ENCODE data around the gene MYH9.
"Not testable (repeated sequence)": the region's sequence is repeated elsewhere in the genome, so short reads cannot be mapped to it uniquely, and the experiment has no call there.

MYH9 gene

DNA sequence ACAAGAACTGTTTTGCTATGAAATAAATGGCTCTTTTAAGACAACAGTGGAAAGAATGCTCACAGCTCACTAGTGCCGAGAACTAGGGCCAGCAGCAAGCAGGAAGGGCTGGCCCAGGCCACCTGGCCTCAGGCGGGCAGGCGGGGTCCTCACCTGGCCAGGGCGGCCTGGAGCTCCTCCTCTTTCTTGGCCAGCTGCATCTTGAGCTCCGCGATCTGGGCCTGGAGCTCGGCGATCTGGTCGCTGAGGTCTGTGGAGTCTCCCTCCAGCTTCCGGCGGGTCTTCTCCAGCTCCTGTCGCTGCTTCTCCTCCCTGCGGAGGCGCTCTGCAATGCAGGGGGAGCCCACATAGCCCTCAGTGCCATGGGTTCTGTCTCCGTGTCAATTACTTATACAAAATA is 91.1 kb downstream of the MYH9 start:
- DNase-seq (ENCODE audit: low read depth in 2 of 2, low spot score in 1 of 2): no peak

DNA sequence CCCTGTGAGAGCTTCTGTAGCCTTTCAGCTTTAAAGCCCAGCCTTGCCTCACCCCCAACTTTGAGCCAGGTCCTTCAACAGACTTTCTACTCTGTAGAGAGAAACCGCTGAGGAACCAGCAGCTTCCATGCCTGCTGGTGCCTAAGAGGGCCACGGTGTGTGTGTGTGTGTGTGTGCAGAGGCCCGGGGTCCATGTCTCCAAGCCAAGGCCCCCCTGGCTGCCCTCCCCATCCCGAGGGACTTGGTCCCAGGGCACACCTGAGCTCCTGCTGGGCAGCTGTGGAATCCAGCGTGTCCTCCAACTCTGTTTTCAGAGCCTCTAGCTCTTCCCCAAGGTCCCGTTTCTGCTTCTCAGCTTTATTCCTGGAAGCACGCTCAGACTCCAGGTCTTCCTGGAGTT is 92.5 kb downstream of the MYH9 start:
- no peak for DNase-seq (ENCODE audit: low read depth in 2 of 2, low spot score in 1 of 2)

DNA sequence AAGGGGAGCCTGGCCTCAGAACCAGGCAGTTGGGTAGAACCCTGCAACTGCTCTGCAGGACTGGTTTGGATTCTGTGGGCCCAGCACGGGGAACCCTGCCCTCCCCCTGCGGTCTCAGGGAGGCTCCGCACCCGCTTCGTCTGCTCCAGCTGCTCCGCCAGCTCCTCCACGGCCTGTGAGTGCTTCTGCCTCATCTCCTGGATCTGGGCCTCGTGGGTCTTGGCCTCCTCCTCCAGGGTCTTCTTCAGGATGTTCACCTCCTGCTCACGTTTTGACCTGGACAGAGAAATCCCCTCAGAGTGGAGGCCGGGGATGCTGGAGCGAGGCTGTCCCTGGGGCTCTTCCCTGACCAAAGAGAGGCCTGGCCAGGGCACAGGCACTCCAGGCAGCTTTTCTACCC is 93.0 kb downstream of the MYH9 start:
- DNase-seq (ENCODE audit: low read depth in 2 of 2, low spot score in 1 of 2): no peak

DNA sequence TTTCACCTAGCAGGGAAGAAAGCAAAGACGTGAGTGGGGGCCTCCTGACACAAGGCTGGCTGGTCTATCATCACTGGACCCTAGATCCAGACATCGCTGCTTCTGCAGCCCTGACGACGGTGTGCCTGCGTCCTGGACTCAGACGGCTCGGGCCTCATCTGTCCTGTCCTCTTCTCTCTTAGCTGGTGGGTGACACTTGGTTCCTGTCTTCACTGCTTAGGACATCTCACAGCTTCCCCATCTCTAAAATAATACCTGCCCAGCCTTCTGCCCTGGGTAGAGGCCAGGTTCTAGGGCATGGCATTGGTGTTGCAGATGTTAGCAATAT is 93.5 kb downstream of the MYH9 start:
- DNase-seq (ENCODE audit: low read depth in 2 of 2, low spot score in 1 of 2): no peak

DNA sequence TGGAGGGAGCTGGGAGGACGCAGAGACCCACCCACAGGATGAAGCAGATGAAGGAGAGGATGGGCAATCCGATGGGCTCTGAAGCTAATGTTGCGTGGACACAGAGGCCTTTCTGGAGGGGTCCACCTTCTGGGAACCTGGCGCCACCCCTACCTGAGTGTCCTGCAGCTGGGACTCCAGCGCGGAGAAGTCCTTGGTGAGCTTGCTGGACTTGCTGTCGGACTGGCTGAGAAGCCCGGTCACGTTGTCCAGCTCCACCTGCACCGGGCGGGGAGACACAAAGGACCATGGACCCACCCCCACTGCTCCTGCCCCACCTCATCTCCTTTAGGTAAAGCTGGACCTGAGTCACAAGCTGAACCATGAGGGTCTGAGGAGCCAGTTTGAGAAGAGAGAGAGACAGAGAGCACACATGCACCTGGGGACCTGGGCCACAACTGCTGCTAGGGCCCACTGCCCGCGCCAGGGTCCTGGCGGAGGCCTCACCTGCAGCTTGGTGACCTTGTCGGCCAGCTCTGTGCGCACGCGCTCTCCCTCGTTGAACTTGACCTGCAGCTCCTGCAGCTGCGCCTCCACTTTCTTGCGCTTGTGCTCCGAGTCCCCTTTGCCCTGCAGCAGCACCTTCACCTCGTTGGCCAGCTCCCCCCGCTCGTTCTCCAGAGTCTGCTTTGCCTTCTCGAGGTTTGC is 94.0 kb downstream of the MYH9 start:
- no peak for DNase-seq (ENCODE audit: low read depth in 2 of 2, low spot score in 1 of 2)

DNA sequence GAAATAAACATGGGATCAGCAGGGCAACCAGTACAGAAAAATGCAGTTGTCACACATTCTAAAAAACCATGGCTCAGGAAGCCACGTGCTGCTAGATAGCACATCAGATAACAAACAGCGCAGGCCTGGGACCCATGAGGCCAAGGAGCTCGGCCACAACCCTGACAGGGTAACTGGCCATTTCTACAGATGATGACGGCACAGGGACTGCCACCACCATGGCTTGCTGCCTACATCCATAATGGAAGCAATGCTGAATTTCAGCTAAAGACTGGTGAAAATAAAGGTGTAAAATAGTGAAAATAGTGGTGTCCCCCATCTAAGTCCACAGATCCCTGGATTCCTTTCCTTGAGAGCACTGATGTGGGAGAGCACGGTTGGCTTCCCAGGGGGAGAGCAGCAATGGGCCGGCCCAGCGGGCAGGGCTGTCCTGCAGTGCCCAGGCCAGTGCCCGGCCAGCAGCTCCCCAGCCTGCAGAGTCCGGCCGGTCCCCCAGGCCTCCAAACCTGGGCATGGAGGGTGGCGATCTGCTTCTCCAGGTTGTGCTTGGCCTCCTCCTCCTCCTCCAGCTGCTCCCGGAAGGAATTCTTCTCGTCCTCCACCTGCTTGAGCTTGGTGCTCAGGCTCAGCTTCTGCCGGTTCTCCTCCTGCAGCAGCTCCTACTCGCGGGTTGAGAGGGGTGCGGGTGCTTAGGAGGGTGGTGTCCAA is 94.8 kb downstream of the MYH9 start:
- no peak for DNase-seq (ENCODE audit: low read depth in 2 of 2, low spot score in 1 of 2)

DNA sequence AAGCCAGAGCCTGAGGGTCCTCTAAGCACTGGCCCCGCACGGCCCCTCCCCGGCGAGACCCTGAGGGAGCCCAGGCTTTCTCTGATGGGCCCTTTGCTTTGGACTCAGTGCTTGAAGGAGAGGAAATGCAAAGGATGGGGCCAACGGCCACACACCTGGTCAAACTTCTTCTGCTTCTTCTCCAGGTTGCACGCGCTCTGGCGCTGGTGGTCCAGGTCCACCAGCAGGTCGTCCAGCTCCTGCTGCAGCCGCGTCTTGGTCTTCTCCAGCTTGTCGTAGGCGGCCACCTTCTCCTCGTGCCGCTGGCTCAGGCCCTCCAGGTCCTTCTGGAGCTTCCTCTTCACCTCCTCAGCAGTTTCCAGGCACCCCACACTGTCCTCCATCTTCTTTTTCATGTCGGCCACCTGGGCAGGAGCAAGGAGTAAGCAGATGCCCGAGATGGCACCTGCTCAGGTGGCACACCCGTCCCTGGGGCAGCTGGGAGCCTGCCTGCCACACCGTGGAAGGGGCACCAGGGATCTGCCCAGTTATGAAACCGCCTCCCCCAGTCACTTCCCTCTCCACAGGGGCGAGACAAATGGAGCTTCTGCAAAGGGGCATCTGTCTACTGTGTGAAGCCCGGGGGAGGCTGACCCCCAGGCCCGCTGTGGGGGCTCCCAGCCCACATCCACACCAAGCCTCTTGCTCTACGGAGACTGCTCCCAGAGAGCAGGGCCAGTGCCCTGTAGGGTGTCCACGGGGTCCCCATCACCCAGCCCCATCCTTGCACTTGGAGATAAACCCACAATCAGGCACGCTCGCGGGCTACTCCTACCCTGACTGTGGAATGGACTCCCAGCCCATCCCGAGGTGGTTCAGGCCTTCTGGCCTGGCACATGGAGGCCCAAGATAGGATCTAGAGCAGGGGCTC is 95.7 kb downstream of the MYH9 start:
- no peak for DNase-seq (ENCODE audit: low read depth in 2 of 2, low spot score in 1 of 2)

DNA sequence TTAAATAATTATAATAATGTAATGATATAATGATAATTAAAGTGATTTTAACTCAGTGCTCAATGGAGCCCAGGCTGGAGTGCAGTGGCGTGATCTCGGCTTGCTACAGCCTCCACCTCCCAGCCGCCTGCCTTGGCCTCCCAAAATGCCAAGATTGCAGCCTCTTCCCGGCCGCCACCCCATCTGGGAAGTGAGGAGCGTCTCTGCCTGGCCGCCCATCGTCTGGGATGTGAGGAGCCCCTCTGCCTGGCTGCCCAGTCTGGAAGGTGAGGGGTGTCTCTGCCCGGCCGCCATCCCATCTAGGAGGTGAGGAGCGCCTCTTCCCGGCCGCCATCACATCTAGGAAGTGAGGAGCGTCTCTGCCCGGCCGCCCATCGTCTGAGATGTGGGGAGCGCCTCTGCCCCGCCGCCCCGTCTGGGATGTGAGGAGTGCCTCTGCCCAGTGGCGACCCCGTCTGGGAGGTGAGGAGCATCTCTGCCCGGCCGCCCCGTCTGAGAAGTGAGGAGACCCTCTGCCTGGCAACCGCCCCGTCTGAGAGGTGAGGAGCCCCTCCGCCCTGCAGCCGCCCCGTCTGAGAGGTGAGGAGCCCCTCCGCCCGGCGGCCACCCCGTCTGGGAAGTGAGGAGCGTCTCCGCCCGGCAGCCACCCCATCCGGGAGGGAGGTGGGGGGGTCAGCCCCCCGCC is 97.2 kb downstream of the MYH9 start:
- DNase-seq (ENCODE audit: low read depth in 2 of 2, low spot score in 1 of 2): not testable (repeated sequence)

DNA sequence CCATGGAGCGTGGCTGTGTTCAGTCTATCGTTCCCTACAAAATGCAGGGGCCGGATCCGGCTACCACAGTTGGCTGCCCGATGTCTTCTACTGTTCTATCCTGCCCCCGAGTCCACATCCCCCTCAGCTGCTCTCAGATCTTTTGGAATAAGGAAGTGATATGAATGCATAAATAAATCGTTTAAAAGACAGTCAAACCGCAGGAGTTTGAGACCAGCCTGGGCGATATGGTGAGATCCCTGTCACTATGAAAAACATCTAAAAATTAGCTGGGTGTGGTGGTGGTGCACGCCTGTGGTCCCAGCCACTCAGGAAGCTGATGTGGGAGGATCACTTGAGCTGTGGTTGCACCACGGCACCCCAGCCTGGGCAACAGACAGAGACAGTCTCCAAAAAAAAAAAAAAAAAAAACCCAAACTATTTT is 97.8 kb downstream of the MYH9 start:
- DNase-seq (ENCODE audit: low read depth in 2 of 2, low spot score in 1 of 2): not testable (repeated sequence)

DNA sequence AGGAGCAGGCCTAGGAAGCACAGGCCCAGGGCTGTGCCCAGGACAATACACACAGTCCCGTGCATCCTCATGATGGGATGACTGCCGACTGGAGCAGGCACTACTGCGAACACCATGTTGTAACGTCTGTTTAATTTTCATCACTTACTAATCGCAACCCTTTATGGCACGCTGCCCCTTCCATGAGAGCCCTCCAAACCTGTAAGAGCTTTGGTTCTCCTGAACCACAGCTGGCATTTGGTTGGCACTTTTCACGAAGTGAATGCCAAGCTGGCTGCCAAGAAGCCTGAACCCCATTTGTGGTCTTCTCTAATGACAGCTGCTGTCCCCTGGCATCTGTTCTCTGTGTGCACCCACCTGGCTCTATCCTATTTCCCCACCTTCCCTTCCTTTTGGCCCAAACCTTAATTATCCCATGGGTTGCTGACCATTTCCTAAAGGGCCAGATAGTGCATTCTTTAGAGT is 98.3 kb downstream of the MYH9 start:
- DNase-seq (ENCODE audit: low read depth in 2 of 2, low spot score in 1 of 2): no peak

DNA sequence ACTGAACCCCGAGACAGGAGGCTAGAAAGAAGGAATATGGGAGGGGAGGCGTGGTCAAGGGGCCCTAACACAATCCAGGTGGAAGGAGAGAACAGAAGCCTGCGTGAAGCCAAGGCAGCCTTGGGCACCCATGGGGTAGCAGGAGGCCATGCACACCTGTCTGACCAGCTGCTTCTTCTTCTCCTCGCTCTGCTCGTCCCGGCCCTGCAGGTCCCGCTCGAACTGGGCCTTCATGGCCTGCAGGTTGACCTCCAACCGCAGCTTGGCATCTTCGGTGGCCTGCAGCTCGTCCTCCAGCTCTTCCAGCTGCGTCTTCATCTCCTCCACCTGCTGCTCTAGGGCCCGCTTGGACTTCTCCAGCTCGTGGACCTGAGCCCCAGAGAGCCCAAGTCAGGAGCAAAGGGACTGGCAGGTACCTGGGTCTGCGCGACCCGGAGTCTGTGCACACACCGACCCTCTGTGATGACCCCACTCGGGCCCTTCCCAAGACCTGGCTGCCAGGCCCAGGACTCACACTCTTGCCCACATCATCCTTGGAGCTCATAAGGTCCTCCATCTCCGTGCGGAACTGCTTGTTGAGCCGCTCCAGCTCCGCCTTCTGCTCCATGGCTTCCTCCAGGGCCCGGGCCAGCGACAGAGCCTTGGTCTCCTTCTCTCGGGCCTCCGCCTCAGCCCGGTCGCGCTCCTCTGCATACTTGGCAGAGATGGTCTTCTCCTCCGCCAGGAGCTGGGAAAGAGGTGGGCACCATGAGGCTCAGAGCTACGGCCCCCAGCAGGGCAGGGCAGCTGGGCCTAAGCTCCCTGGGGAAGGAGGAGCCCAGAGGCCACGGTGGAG is 99.0 kb downstream of the MYH9 start:
- DNase-seq (ENCODE audit: low read depth in 2 of 2, low spot score in 1 of 2): no peak

DNA sequence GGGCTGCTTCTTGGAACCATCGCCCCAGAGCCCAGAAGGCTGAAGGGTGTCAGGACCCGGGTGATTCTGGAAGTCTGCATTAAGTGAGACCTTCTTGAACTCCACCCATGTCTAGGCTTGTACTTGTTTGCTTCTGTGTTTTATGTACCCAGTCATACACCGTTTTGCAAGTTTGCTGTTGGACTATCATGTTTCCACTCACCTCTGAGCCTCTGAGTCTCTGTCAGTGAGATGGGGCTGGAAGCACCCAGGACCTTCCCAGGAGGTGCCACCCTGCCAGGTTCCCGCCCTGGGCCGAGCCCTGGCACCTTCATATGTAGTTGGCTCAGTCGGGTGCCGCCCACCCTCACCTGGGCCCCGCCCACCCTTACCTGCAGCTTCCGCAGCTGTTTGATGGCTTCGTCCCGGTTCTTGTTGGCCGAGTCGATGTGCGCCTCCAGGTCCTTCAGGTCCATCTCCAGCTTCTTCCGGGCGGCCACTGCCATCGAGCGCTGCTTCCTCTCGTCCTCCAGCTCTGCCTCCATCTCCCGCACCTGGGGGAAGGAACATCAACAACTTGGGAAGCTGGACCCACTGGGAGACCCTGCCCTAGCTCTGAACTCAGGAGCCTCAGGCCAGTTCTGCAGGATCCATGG is 99.8 kb downstream of the MYH9 start:
- DNase-seq (ENCODE audit: low read depth in 2 of 2, low spot score in 1 of 2): no peak

DNA sequence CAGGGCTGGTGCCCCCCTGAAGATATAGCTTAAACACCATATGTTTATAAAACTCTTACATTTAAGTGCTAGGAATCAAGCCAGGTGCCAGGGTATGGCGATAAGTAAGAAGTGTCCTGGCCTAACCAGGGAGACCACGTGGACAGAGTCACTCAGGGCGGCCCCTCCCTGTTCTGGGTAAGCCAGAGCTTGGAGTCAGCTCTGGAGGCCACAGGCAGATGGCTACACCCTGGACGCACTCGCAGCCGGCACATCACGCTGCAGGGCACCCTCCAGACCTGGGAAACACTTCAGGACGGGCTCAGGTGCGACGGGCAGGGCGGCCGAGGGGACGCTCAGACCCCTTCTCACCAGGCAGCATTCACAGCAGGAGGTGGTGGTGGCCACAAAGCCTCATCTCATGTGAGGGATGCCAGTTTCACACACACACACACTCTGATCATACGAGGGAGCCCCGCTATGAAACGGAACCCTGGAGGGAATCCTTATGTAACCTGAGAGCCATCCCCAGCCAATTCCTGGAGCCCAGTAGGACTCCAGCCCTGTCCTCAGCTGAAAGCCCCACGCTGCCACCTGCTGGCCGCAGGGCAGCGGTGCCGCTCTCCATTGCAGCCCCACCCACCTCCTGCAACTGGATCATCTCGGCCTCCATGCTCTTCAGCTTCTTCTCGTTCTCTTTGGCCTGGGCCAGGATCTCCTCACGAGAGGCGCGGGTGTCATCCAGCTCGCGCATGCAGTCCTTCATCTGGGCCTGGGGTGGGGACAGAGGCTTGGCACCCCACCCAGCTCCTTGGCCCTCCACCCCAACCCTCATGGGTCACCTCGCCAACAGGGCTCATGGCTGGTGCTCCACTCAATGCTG is 101.4 kb downstream of the MYH9 start:
- DNase-seq (ENCODE audit: low read depth in 2 of 2, low spot score in 1 of 2): peak in 1 of 2 donors; percentile 39

DNA sequence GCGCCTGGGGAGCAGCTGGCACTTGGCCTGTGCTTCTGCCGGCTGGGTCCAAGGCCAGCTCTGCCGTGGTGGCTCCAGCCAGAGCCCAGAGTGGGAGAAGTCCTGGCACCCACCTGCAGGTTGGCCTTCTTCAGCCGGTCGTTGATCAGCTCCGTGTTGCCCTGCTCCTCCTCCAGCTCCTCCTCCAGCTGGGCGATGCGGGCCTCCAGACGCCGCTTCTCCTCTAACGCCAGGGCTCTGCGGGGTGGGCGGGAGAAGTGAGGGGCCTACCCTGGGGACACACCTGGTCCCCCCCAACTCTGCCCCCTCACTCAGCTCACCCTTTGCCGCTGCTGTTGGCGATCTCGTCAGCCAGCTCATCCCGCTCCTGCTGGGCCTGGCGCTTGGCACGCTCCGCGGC is 102.2 kb downstream of the MYH9 start:
- no peak for DNase-seq (ENCODE audit: low read depth in 2 of 2, low spot score in 1 of 2)

DNA sequence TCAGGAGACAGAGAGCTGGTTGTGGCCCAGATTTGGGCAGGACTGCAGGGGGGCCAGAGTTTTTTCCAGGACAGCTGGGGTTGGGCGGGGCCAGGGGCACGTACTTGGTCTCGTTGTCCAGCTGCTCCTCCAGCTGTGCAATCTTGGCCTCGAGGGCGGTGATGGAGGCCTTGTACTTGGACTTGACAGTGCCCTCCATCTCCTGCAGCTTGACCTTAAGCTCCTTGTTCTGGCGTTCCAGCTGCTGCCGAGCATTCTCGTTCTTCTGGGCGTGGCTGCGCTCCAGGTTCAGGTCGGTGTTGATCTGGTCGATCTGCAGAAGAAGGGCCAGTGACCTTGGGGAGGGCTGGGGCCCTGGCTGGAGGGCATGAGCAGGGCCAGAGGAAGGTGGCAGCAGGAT is 102.8 kb downstream of the MYH9 start:
- DNase-seq (ENCODE audit: low read depth in 2 of 2, low spot score in 1 of 2): no peak

DNA sequence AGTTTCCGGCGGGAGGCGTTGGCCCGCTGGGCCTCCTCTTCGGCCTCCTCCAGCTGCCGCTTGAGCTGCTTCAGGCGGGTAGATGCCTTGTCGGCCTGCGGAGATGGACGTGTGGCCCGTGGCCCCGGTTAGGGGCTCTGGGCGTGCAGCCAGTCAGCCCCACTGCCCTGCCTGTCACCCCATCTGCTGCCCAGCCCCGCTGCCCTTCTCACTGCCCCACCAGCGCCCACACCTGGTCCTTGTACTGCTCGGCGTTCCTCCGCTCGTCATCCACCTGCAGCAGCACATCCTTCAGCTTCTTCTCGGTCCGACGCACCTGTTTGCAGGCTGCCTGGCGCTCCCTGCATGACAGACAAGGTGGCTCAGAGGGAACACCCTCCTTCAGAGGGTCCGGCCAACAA is 103.6 kb downstream of the MYH9 start:
- DNase-seq (ENCODE audit: low read depth in 2 of 2, low spot score in 1 of 2): no peak

DNA sequence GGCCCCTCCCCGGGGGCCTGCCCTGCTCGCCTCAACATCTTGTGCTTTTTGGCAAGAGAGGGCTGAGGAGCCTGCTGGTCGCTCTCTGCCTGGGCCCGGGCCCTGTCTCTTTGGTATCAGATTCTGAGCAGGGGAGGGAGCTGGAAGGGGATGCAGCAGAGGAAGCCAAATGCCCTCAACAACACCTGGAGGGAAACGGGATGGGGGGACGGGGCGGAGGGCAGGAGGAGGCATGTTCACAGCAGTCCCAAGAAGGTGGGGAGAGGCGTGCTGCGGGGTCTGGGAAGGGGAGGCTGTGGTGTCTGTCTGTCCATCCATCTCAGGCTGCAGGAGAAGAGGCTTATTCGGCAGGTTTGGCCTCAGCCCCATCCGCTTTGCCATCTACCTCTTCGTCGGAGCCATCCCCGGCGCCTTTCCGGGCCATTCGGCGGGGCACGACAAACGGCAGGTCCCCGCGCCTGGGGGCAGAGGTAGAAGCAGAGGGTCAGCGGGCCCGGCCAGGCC is 105.4 kb downstream of the MYH9 start:
- DNase-seq (ENCODE audit: low read depth in 2 of 2, low spot score in 1 of 2): no peak

DNA sequence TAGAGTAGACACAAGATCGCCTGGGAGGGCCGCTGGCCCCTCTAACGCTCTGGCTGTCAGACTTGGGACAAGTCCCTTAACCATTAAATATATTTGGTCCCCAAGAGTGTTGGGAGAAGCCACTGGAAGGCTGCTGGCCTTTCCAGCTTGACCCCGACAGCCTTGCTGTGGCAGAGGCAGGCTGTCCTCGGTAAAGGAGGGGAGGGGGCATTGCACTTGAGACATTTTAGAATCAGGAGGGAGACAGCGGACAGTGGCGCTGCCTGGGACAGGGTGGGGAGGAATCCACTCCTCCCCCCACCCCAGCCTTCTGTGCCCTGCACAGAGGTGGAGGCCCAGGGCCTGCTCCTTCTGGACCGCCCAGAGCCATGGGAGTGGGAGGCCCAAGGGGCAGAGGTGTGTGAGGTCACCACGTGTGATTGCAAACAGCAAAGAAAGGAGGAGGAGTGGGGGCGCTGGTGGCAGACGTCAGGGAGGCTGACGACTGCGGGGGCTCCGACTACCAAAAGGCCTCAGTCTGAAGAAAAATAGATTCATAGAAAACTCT is 105.9 kb downstream of the MYH9 start:
- DNase-seq (ENCODE audit: low read depth in 2 of 2, low spot score in 1 of 2): no peak

DNA sequence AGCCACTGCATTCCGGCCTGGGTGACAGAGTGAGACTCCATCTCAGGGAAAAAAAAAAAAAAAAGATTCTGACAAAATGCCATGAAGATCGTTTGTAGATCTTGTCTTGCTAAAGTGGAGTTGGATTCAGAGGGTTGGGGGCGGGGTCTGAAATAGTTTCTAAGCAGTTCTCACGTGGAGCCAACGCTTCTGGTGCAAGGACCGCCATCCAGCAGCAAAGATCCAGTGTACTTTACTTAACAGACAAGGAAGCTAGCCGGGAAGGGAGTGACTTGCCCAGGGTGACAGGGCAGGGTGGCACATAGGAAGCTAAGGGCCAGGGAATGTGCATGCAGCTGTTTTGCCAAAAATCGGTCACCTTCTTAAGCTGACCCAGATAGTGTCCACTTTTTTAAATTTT is 107.4 kb downstream of the MYH9 start:
- no peak for DNase-seq (ENCODE audit: low read depth in 2 of 2, low spot score in 1 of 2)
